Measurements from ENCODE around the gene SLC15A3. TPM values are rescaled to one million over a fixed set of nuclear protein-coding genes. Genes with fewer than 3 reads are reported as not detected.
A peak's percentile ranks its signal among the peaks of the same experiment; 100 is the strongest.

SLC15A3 gene
- total RNA-seq, 1 donor from 2014 or later: 11.6 TPM

GRCh38 chr11:60924110-60924905, 27.7 kb downstream of the SLC15A3 start, which contains the start of gene TMEM132A:
TMEM132A (plus strand) TSS chr11:60924460; CDS start chr11:60924634, 174 bp downstream.
- H3K27ac Mint-ChIP-seq (ENCODE audit: unreplicated experiment): no peak within 1 kb of the TSS
- no peaks in the 10 kb centered on the region for H3K9me3 Mint-ChIP-seq (ENCODE audit: unreplicated experiment)
- no peak for DNase-seq (ENCODE audit: extremely low spot score, unreplicated experiment)
- peak within 1 kb of the TSS; percentile 78 for H3K4me3 Mint-ChIP-seq (ENCODE audit: unreplicated experiment)
- no peak for TF ChIP-seq CTCF (IDR thresholded peaks at IDR 0.05)
- no peaks in the 10 kb centered on the region for H3K27me3 Mint-ChIP-seq (ENCODE audit: unreplicated experiment)
- H3K36me3 Mint-ChIP-seq (ENCODE audit: unreplicated experiment): peaks cover 17% of the 10 kb centered on the region
- peaks cover 17% of the 10 kb centered on the region for H3K4me1 Mint-ChIP-seq (ENCODE audit: unreplicated experiment)

GRCh38 chr11:60923800-60924109, 28.2 kb downstream of the SLC15A3 start:
- no peak for TF ChIP-seq CTCF (IDR thresholded peaks at IDR 0.05)
- H3K27ac Mint-ChIP-seq (ENCODE audit: unreplicated experiment): no peak overlapping the region
- no peak for DNase-seq (ENCODE audit: extremely low spot score, unreplicated experiment)
- no peaks in the 10 kb centered on the region for H3K27me3 Mint-ChIP-seq (ENCODE audit: unreplicated experiment)
- peaks cover 22% of the 10 kb centered on the region for H3K4me1 Mint-ChIP-seq (ENCODE audit: unreplicated experiment)
- no peaks in the 10 kb centered on the region for H3K9me3 Mint-ChIP-seq (ENCODE audit: unreplicated experiment)
- H3K4me3 Mint-ChIP-seq (ENCODE audit: unreplicated experiment): peak overlapping the region; percentile 78
- peaks cover 16% of the 10 kb centered on the region for H3K36me3 Mint-ChIP-seq (ENCODE audit: unreplicated experiment)

- Mint-ChIP-seq H3K4me1 (ENCODE audit: unreplicated experiment) (peaks cover 23% of the 10 kb centered on the region), H3K27ac (ENCODE audit: unreplicated experiment) (no peak overlapping the region), H3K4me3 (ENCODE audit: unreplicated experiment) (no peak overlapping the region), H3K27me3 (ENCODE audit: unreplicated experiment) (no peaks in the 10 kb centered on the region), H3K36me3 (ENCODE audit: unreplicated experiment) (peaks cover 16% of the 10 kb centered on the region), H3K9me3 (ENCODE audit: unreplicated experiment) (no peaks in the 10 kb centered on the region)
- no peak for DNase-seq (ENCODE audit: extremely low spot score, unreplicated experiment)
- no peak for TF ChIP-seq CTCF (IDR thresholded peaks at IDR 0.05)
These were observed 28.6 kb downstream of the SLC15A3 start for GRCh38 chr11:60923326-60923725.

- H3K27me3 Mint-ChIP-seq (ENCODE audit: unreplicated experiment): no peaks in the 10 kb centered on the region
- DNase-seq (ENCODE audit: extremely low spot score, unreplicated experiment): no peak
- H3K36me3 Mint-ChIP-seq (ENCODE audit: unreplicated experiment): peaks cover 16% of the 10 kb centered on the region
- TF ChIP-seq CTCF (IDR thresholded peaks at IDR 0.05): no peak
- H3K9me3 Mint-ChIP-seq (ENCODE audit: unreplicated experiment): no peaks in the 10 kb centered on the region
- peaks cover 23% of the 10 kb centered on the region for H3K4me1 Mint-ChIP-seq (ENCODE audit: unreplicated experiment)
- no peak overlapping the region for H3K27ac Mint-ChIP-seq (ENCODE audit: unreplicated experiment)
- H3K4me3 Mint-ChIP-seq (ENCODE audit: unreplicated experiment): no peak overlapping the region
These were observed 29.1 kb downstream of the SLC15A3 start for GRCh38 chr11:60922906-60923305.

GRCh38 chr11:60921777-60922335, 30.1 kb downstream of the SLC15A3 start:
- Mint-ChIP-seq H3K27me3 (ENCODE audit: unreplicated experiment) (no peaks in the 10 kb centered on the region), H3K4me3 (ENCODE audit: unreplicated experiment) (no peak overlapping the region), H3K4me1 (ENCODE audit: unreplicated experiment) (peaks cover 29% of the 10 kb centered on the region), H3K9me3 (ENCODE audit: unreplicated experiment) (no peaks in the 10 kb centered on the region), H3K27ac (ENCODE audit: unreplicated experiment) (no peak overlapping the region), H3K36me3 (ENCODE audit: unreplicated experiment) (peaks cover 20% of the 10 kb centered on the region)
- DNase-seq (ENCODE audit: extremely low spot score, unreplicated experiment): no peak
- TF ChIP-seq CTCF (IDR thresholded peaks at IDR 0.05): no peak
